Activated T-cell treated with anti-CD3 and anti-CD28 coated beads, Interleukin-2, amount 50 U/mL, for 4 hours (primary cell): ENCODE measurements around the gene ARVCF. TPM values are rescaled to one million over a fixed set of nuclear protein-coding genes. Genes with fewer than 3 reads are reported as not detected.

ENCODE experiments used
- ATAC-seq, 2 donors: fragments of 200-7000 bp; cut with Tn5 transposase; one replicate each; pipeline ENCODE4 v1.10.0; 2021
- DNase-seq: peaks from one replicate; pipeline ENCODE4 v3.0.0-alpha.2; 2020
- H3K27me3 Mint-ChIP-seq: one replicate; pipeline ENCODE4 v1.8.0; 2021; ENCODE audit warnings: low read depth, mixed read lengths
- H3K36me3 Mint-ChIP-seq: one replicate; pipeline ENCODE4 v1.8.0; 2022; ENCODE audit warnings: mixed read lengths; ENCODE audit not compliant: insufficient read depth
- H3K4me1 Mint-ChIP-seq: one replicate; pipeline ENCODE4 v1.8.0; 2021; ENCODE audit warnings: low read depth, mixed read lengths
- H3K4me3 Mint-ChIP-seq: one replicate; pipeline ENCODE4 v1.8.0; 2021; ENCODE audit warnings: mild to moderate bottlenecking, moderate library complexity, mixed read lengths
- H3K9me3 Mint-ChIP-seq: one replicate; pipeline ENCODE4 v1.8.0; 2021; ENCODE audit warnings: mixed read lengths
- total RNA-seq, 3 donors: library from RNA; stranded (reverse); gene quantifications; one replicate each; pipeline ENCODE4 v1.2.1, GENCODE V29; 2021

The ARVCF gene
- total RNA-seq, 3 donors from 2014 or later, result 2.3 to 3.6 (median 2.8) TPM

DNA sequence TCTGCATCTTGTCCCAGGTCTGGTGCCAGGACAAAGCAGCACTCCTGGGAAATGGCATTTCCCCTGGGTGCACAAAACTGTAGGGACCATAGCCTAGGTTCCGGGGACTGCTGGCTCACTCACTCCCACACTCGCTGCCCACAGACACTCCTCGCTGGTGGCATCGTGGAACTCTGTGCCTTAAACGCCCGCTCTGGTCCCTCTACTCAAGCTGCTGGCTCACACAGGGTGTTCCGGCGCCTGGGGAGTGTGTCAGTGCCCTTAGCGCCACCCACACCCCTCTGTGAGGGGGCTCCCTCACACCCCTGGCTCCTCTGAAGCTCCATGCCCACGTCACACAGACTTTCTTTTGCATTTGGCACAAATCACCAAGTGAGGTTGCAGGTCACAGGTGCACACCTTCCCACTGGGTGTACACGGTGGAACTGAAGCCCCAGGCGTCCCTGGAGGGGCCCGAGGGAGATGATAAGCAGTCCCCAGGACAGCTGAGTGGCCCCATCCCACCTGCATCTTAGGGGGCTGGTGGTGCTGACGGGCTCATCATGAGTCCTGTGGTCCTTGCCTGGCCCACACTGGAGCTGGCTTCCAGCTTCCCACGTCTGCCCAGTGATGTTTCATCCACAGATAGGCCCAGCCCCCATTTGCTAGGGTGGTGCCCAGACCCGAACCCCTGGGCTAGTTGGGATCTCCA lies 40.2 kb upstream of the ARVCF start:
- H3K4me1 Mint-ChIP-seq, result no peaks in the 10 kb centered on the region
- no peak for DNase-seq
- no peak for ATAC-seq
- peaks cover 13% of the 10 kb centered on the region for H3K36me3 Mint-ChIP-seq
- no peaks in the 10 kb centered on the region for H3K9me3 Mint-ChIP-seq
- H3K27me3 Mint-ChIP-seq, result no peaks in the 10 kb centered on the region
- H3K4me3 Mint-ChIP-seq, result no peak overlapping the region

DNA sequence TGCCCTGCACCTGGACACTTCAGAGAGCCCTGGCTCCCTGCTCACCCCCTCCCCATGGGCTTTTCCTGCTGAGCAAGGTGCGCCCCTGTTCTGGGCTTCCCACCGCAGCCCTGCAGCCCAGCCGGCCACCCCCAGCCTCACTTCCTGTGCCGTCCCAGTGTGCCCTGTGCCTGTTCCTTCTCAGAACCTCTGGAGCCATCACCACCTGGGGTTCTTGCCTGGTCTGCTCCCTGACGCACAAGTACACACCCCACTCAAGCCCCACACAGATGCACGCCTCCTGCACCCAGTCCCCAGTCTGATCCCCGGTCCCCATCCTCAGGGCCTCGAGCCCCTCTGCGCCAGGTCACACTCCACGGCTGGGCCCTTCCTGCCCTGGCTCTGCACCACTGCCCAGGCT lies 39.5 kb upstream of the ARVCF start:
- no peaks in the 10 kb centered on the region for H3K9me3 Mint-ChIP-seq
- ATAC-seq (no peak), DNase-seq (no peak)
- H3K4me1 Mint-ChIP-seq, result no peaks in the 10 kb centered on the region
- H3K36me3 Mint-ChIP-seq, result peaks cover 13% of the 10 kb centered on the region
- no peak overlapping the region for H3K4me3 Mint-ChIP-seq
- H3K27me3 Mint-ChIP-seq, result no peaks in the 10 kb centered on the region

DNA sequence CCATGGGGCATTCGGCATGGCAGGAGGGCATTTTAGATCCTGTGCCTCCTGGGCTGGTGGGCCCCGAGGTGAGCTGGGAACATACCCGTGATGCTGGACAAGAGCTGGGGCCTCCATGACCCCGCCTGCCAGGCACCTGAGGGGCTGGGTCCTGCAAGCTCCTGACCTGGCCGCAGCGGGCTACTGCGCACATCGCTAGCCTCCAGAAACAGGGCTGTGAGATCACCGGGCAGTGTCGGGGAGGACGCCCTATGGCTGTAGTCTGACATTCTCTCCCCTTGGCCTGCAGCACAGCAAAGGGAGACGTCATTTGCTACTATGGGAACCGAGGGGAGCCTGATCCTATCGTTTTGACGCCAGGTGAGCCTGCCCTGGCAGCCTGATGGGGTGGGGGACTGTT lies 39.0 kb upstream of the ARVCF start:
- H3K4me1 Mint-ChIP-seq, result no peaks in the 10 kb centered on the region

DNA sequence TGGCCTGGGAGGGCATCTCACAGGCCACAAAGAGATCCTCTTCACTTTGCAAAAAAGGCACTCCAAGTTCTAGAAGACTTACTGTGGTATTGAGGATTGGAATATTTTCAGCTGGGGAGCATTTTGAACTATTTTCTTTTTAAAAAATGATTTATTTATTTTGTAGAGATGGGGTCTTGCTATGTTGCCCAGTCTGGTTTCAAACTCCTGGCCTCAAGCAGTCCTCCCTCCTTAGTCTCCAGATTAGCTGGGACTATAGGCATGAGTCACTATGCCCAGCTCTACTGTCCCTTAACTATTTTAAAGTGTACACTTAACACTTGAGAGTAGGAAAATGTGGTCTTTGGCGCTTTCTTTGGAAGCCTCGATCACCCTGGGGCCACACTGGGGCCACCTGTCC lies 38.5 kb upstream of the ARVCF start:
- H3K9me3 Mint-ChIP-seq, result no peaks in the 10 kb centered on the region
- peaks cover 13% of the 10 kb centered on the region for H3K36me3 Mint-ChIP-seq
- H3K4me3 Mint-ChIP-seq, result no peak overlapping the region
- no peaks in the 10 kb centered on the region for H3K27me3 Mint-ChIP-seq
- no peaks in the 10 kb centered on the region for H3K4me1 Mint-ChIP-seq
- DNase-seq (no peak), ATAC-seq (no peak)

More for the DNA sequence above, 39.0 kb upstream of the ARVCF start:
- ATAC-seq, result no peak
- DNase-seq, result no peak
- H3K9me3 Mint-ChIP-seq, result no peaks in the 10 kb centered on the region
- peaks cover 13% of the 10 kb centered on the region for H3K36me3 Mint-ChIP-seq
- H3K4me3 Mint-ChIP-seq, result no peak overlapping the region
- H3K27me3 Mint-ChIP-seq, result no peaks in the 10 kb centered on the region

DNA sequence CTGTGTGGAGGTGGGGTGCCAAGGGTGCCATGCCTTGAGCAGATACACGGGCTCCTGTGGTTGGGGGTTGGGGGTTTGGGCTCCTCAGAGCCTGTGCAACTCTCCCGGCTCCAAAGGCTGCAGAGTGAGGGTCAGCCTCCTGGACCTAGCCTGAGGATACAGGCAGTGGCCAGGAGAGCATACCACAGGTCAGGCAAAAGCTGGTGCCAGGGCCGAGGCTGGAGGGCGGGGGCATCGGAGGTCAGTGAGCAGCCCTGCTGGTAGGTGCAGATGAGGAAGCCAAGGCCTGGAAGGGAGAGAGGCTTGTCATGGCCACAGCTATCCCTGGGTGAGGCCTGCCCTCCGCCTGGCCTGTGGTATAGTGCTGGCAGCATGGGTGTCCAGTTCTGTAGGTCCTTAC lies 37.9 kb upstream of the ARVCF start:
- H3K4me3 Mint-ChIP-seq, result no peak overlapping the region
- peaks cover 14% of the 10 kb centered on the region for H3K36me3 Mint-ChIP-seq
- H3K27me3 Mint-ChIP-seq, result no peaks in the 10 kb centered on the region
- no peaks in the 10 kb centered on the region for H3K4me1 Mint-ChIP-seq
- no peaks in the 10 kb centered on the region for H3K9me3 Mint-ChIP-seq
- ATAC-seq, result no peak
- no peak for DNase-seq

DNA sequence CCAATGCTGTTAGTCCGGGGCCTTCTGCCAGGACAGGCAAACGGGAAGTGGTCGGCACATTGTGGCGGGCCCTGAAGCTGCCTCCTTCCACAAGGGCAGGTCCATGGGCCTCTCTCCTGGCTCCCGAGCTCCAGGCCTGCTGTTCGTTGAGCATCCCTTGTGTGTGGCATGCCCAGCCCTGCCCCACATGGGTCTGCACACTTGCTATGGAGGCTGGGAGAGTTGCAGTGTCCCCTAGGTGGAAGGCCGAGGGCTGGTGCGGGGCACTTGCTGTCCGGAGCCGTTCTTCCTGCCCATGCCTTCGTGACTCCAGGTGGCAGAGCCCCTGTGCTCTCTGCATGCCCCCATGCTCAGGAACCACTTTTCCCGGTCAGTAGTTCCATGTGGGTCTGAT lies 37.4 kb upstream of the ARVCF start:
- H3K9me3 Mint-ChIP-seq, result no peaks in the 10 kb centered on the region

DNA sequence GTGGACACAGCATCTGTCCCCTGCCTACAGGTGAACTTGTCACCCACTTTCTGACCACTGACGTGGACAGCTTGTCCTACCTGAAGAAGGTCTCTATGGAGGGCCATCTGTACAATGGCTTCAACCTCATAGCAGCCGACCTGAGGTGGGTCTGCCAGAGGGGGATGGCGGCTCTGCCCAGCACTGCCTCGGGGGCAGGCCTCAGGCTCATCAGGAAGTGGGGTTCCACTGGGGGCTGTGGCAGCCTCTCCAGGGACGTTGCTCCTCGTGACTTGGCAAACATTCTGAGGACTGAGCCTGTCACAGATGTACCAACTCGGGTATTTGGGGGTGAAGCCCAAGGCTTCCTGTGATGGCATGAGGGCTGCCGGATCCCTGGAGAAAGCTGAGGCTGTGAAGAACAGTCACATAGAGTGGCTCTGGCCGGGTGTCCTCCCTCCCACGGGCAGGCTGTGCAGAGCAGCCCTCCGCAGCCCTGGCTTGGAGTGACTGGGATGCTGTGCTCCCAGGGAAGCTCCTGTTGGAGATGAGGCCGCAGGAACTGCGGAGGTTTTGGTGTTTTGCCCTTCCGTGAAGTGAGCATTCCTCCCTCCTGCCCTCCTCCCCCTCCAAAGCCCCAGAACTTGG lies 36.9 kb upstream of the ARVCF start:
- DNase-seq (no peak), ATAC-seq (no peak)
- Mint-ChIP-seq H3K4me1 (no peaks in the 10 kb centered on the region), H3K4me3 (no peak overlapping the region), H3K36me3 (peaks cover 20% of the 10 kb centered on the region), H3K9me3 (no peaks in the 10 kb centered on the region), H3K27me3 (no peaks in the 10 kb centered on the region)

More for the DNA sequence above, 37.4 kb upstream of the ARVCF start:
- no peak overlapping the region for H3K4me3 Mint-ChIP-seq
- no peaks in the 10 kb centered on the region for H3K27me3 Mint-ChIP-seq
- no peak for DNase-seq
- peaks cover 16% of the 10 kb centered on the region for H3K36me3 Mint-ChIP-seq
- no peak for ATAC-seq
- H3K4me1 Mint-ChIP-seq, result no peaks in the 10 kb centered on the region

DNA sequence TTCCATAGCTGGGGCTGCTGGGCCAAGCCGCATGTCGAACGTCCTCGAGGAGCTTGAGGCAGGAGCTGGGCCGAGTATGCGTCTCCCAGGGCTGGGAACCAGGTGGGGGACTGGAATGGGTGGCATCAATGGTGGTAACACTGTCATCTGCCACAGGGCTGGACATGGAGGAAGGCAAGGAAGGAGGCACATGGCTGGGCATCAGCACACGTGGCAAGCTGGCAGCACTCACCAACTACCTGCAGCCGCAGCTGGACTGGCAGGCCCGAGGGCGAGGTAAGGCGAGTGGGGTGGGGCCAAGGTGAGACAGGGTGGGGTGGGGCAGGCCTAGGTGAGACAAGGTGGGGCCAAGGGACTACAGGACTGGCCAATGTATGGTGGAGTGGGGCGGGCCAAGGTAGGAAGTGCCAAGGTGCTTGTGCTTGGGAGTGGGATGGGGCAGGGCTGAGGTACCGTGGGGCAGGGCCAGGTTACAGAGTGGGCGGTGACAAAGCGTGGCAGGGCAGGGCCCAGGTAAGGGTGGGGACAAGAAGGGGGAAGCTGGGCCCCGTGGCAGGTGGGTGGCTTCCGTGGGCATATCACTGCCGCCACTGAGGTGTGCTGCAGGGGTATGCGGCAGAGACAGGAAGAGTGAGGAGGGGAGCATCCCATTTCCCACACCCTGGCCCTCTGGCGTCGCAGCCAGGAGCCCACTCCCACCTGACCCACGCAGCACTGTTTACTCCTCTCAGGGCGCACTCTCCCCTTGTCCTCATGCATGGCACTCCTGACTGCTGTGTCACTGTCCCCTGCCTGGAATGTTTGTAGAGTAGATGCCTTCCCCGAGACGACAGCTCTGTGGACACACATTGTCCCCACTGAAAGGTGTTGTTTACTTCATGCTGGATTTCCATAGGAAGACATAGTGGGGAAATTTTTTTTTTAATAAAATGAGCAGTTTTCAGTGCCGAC lies 36.0 kb upstream of the ARVCF start:
- H3K36me3 Mint-ChIP-seq, result peaks cover 23% of the 10 kb centered on the region
- H3K9me3 Mint-ChIP-seq, result peaks cover 4% of the 10 kb centered on the region
- H3K4me3 Mint-ChIP-seq, result no peak overlapping the region
- H3K27me3 Mint-ChIP-seq, result no peaks in the 10 kb centered on the region
- DNase-seq (no peak), ATAC-seq (no peak)
- H3K4me1 Mint-ChIP-seq, result no peaks in the 10 kb centered on the region

DNA sequence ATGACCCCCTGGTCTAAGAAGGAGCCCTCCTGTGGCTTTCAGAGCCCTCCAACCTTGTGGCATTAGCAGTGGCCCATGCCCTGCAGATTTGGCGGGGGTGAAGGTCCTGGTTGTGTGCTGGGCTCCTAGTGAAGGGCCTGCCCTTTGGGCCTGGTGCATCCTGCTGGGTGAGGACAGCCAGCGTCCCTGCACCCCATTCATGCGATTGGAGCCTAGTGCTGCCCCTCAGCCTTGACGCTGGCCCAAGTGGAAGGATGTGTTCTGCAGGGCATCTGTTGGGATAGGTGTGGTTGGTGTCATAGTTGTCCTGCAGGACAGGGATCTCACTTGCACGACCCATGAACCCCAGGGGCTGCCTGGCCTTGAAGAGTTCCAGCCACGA lies 35.3 kb upstream of the ARVCF start:
- H3K27me3 Mint-ChIP-seq, result no peaks in the 10 kb centered on the region
- peaks cover 4% of the 10 kb centered on the region for H3K9me3 Mint-ChIP-seq
- H3K36me3 Mint-ChIP-seq, result peaks cover 23% of the 10 kb centered on the region
- DNase-seq (no peak), ATAC-seq (no peak)
- H3K4me1 Mint-ChIP-seq, result peaks cover under 1% of the 10 kb centered on the region
- no peak overlapping the region for H3K4me3 Mint-ChIP-seq

DNA sequence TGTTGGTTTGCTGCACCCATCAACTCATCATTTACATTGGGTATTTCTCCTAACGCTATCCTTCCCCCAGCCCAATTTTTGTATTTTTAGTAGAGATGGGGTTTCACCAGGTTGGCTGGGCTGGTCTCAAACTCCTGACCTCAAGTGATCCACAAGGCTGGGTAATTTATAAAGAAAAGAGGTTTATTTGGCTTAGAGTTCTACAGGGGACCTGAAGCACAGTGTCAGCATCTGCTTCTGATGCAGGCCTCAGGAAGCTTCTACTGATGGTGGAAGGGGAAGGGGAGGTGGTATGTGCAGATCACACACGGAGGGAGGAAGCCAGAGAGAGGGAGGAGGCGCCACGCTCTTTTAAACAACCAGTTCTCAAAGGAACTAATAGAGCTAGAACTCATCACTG lies 30.1 kb upstream of the ARVCF start:
- H3K27me3 Mint-ChIP-seq, result no peaks in the 10 kb centered on the region
- H3K9me3 Mint-ChIP-seq, result peaks cover 4% of the 10 kb centered on the region
- peaks cover 33% of the 10 kb centered on the region for H3K36me3 Mint-ChIP-seq
- ATAC-seq (no peak), DNase-seq (no peak)
- no peak overlapping the region for H3K4me3 Mint-ChIP-seq
- H3K4me1 Mint-ChIP-seq, result peaks cover 2% of the 10 kb centered on the region

DNA sequence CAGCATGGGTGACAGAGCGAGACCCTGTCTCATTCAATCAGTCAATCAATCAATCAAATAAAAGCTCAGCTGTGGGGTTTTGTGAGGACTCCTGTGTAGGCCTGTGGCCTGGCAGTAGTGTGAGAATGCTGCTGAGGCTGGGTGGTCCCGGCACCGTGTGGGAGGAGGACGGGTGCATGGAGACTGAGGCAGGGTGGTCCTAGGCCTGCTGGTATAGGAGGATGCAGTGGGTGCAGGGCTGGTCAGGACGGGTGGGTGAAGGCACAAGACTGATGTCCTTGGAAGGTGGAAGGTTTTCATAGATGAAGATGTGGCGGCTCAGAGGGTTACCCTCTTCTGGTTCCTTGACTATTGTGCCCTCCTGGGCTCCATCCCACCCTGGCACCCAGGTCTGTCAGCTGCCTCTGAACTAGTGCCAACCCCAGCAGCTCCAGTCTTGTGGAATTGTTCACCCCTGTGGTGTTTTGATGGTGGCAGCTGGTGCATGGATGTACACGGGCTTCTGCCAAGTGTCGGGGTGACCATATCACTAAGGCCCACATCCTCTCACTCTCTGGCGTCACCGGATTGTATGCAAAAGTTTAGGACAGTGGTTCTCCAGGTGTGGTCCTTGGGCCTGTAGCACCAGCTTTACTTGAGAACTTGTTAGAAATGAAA lies 28.0 kb upstream of the ARVCF start:
- peaks cover 2% of the 10 kb centered on the region for H3K4me1 Mint-ChIP-seq
- H3K4me3 Mint-ChIP-seq, result no peak overlapping the region
- ATAC-seq (no peak), DNase-seq (no peak)
- peaks cover 4% of the 10 kb centered on the region for H3K9me3 Mint-ChIP-seq
- no peaks in the 10 kb centered on the region for H3K27me3 Mint-ChIP-seq
- peaks cover 31% of the 10 kb centered on the region for H3K36me3 Mint-ChIP-seq

DNA sequence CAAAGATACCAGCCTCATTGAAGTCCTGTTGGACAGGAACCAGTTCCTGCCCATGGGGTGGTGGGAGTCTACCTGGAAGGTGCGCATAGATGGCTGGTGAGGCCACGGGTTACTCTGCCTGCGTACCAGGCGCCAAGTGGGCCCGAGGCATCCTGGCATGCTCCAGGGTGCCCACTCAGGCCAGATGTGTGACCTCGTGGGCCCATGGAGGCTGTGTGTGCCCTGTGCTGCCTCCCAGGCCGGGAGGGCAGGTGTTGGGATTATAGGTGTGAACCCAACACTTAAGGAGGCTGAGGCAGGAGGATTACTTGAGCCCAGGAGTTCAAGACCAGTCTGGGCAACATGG lies 27.3 kb upstream of the ARVCF start:
- peaks cover 28% of the 10 kb centered on the region for H3K36me3 Mint-ChIP-seq
- no peak overlapping the region for H3K4me3 Mint-ChIP-seq
- H3K9me3 Mint-ChIP-seq, result peaks cover 4% of the 10 kb centered on the region

DNA sequence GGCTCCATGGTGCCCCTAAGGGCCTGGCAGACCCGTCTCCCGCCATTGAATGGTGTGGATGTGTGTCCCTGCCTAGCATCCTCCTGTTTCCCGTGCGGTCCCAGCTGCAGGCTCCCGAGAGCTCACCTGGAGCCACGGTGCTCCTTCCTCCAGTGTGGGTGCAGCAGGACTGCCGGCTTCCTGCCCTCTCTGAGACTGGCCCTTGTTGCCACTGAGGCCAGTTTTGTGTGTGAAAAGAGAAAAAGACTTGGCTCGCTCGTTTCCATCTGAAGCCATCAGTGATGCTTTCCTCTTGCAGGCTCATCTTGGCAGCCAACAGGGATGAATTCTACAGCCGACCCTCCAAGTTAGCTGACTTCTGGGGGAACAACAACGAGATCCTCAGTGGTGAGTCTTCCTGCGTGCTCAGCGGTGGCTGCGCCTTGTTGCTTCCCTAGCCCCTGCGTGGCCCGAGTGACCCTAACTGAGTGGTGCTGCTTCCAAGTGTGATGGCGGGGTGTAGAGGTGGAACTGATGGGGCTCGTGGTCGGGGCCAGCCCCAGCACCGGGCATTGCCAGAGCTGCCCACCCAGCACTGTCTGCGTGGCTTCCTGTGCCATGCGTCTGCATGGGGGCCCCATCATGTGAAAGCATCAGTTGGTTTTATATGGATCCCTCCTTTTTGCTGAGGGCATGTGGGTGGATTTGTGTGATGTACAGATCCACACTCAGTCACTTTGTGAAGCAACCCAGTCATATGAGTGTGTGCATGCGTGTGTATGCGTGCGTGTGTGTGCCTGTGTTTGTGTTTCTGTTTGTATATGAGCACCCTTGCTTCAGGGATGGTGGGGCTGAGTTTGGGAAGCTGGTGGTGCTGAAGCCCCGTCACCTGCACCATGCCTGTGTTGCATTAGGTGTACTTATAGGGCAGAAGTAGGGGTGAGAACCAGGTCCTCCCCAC lies 26.7 kb upstream of the ARVCF start:
- no peak overlapping the region for H3K4me3 Mint-ChIP-seq
- no peak for ATAC-seq
- H3K27me3 Mint-ChIP-seq, result no peaks in the 10 kb centered on the region
- peaks cover 2% of the 10 kb centered on the region for H3K4me1 Mint-ChIP-seq
- peaks cover 23% of the 10 kb centered on the region for H3K36me3 Mint-ChIP-seq
- peaks cover 3% of the 10 kb centered on the region for H3K9me3 Mint-ChIP-seq
- no peak for DNase-seq

More for the DNA sequence above, 27.3 kb upstream of the ARVCF start:
- Mint-ChIP-seq H3K27me3 (no peaks in the 10 kb centered on the region), H3K4me1 (peaks cover 2% of the 10 kb centered on the region)
- ATAC-seq, result no peak
- no peak for DNase-seq
